Right renal pelvis (tissue), 4 donors: Measurements from ENCODE around the gene KCNJ6. TPM values are rescaled to one million over a fixed set of nuclear protein-coding genes. Genes with fewer than 3 reads are reported as not detected.

ENCODE experiments used
- DNase-seq, 4 donors: peaks; one replicate each; pipeline ENCODE4 v3.0.0-alpha.2; 2013; ENCODE audit warnings: low read depth in 4 of 4, low spot score in 3 of 4, missing footprints in 1 of 4
- polyA plus RNA-seq, 4 donors: library from polyadenylated mRNA; unstranded; fragments of 120-200 nt; gene quantifications; one replicate each; pipeline ENCODE4 v1.2.1, GENCODE V29; 2013; ENCODE audit not compliant: insufficient read length in 4 of 4

Gene KCNJ6
- polyA plus RNA-seq, 4 donors, result 0.18 to 0.35 (median 0.31) TPM

DNA sequence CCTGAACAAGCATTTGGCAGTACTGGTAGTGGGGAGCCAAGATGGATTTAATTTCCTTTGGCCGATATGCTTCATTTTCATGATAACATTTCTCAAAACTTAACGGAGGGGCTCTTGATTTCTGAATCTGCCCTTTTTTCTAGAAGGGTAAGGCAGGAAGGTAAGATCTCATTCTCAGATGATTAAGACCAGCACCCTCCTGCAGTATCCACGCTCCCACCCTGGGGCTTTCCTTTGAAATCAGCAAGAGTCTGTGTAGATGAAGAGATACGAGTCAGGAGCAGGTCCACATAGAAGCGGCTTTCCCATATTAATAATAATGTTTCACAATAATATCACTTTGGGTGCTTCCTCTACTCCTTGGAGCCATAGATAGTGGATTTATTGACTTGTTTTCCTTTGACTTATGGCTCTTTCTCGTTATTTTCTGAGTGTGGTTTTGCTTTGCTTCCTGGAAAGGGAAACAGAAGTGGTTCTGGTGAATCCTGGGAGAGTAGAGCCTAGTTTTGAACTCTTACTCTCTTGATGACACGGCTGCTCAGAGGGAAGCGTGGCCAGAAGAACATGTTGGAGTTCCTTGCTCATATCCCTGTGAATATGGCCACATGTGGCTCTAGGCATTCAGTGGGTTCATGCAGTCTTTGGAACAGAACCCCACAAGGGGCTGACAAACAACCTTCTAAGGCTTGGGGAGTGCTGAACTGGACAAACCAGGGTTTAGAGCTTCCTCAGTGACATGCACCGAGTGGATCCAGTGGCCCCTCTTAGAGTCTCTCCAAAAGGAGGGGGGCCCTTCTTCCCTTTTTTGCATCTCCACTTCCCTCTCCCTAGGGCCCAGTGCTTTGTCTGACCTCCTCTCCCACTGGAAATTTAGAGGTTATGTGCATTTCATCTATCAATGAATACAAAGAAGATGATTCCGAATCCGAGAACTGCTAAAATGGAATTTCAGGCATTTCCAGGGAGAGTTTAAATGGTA lies 354.0 kb downstream of the KCNJ6 start:
- DNase-seq, result no peak

DNA sequence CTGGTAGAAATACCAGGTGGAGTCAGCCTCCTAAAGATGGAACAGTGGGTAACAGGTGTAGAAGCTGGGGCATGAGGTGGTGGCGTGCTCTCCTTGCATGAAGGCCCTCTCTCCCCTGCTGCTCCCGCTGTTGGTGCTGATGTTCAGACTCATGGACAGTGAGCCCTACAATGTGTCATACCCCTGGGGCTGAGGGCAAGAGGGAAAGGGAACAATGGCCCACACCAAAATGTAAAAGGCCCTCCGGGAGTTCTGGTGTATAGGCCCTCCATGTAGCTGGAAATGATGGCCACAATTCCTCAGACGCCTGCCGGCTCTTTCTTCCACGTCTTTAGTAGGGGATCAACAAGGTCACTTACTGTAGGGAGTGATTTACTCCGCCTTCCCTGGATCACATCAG lies 354.8 kb downstream of the KCNJ6 start:
- no peak for DNase-seq

GRCh38 chr21:37560385-37560784 lies 355.9 kb downstream of the KCNJ6 start:
- no peak for DNase-seq

DNA sequence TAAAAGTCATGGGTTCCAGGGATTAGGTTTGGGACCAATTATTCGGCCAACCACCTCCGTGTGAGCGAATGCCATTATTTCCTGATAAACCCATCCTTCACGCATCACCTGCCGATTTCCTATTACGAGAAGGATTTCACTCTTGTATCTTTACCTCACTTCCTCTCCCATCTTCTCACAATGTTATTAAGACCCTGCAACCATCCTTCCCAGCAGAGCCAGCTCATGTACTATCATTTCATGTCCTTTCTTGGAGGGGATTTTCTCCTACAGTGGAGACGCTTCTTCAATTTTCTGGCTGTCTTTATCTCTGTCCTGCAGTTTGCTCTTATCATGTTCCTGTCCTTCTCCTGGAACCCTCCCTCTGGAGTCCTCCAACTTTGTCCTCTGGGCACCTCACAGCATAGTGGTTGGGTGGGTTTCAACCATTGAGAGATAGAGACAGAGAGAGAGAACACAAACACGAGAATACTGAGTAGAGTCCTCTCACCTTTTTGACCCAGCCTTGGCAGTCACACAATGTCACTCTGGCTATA lies 357.5 kb downstream of the KCNJ6 start:
- DNase-seq, result no peak
